A549 (cell line): ENCODE measurements around the gene BCL2L2. TPM values are rescaled to one million over a fixed set of nuclear protein-coding genes. Genes with fewer than 3 reads are reported as not detected.

Experiments
- ATAC-seq, 2 experiments: fragments of 200-7000 bp in 1 of 2; fragments of >200 bp in 1 of 2; cut with Nextera tagmentation in 1 of 2; cut with Tn5 transposase in 1 of 2; 3 replicates each; pipeline versions ENCODE4 v1.8.0 to v1.9.1; 2018 to 2020; ENCODE audit warnings: mild to moderate bottlenecking in 1 of 2, moderate library complexity in 1 of 2
- CTCF ChIA-PET: fragments of 300-600 bp; sonication (Branson Sonifier 250); formaldehyde crosslinking; extraction: SDS; loops from one replicate; lab custom pipeline; 2021; ENCODE audit warnings: antibody characterized with exemption, inconsistent platforms; lab: Yijun Ruan, JAX
- POLR2A ChIA-PET: fragments of 350-600 bp; formaldehyde crosslinking; extraction: SDS; loops from one replicate; lab custom pipeline; 2021; ENCODE audit warnings: antibody characterized with exemption, inconsistent platforms; lab: Yijun Ruan, JAX
- DNase-seq, 2 experiments: peaks; one replicate each; pipeline versions ENCODE4 v3.0.0 to v3.0.0-alpha.2; 2011 to 2016; ENCODE audit warnings: low read depth in 1 of 2, low spot score in 1 of 2
- FAIRE-seq: peaks from 2 replicates; lab custom pipeline; 2011; peaks lifted over from hg19 to GRCh38; lab: Jason Lieb, UNC
- H3K27ac ChIP-seq, 2 experiments: fragments of >200 bp; sonication (Bioruptor Twin); formaldehyde crosslinking; 3 replicates each; pipeline ENCODE4 v1.5.1; 2016 to 2017
- H3K4me1 ChIP-seq: fragments of >200 bp; sonication (Bioruptor Twin); formaldehyde crosslinking; 3 replicates; pipeline ENCODE4 v1.6.1; 2016
- H3K4me2 ChIP-seq: fragments of >200 bp; sonication (Bioruptor Twin); formaldehyde crosslinking; 3 replicates; pipeline ENCODE4 v1.6.1; 2016
- H3K4me3 ChIP-seq: fragments of >200 bp; sonication (Bioruptor Twin); formaldehyde crosslinking; 3 replicates; pipeline ENCODE4 v1.5.1; 2016
- H3K9me3 ChIP-seq: fragments of >200 bp; sonication (Bioruptor Twin); formaldehyde crosslinking; 3 replicates; pipeline ENCODE4 v1.6.1; 2016
- BCL3 ChIP-seq: fragments of >200 bp; sonication (Bioruptor Twin); formaldehyde crosslinking; IDR thresholded peaks from 3 replicates; pipeline ENCODE4 v1.6.1; 2016
- CBX8 ChIP-seq: fragments of 200-600 bp; sonication (generic); IDR thresholded peaks from 2 replicates; pipeline ENCODE4 v1.6.1; 2016
- CHD2 ChIP-seq: fragments of 150-350 bp; IDR thresholded peaks from 2 replicates; pipeline ENCODE4 v1.6.1; 2014; ENCODE audit warnings: low read length; ENCODE audit not compliant: partially characterized antibody
- CTCF ChIP-seq: fragments of >200 bp; sonication (Bioruptor Twin); formaldehyde crosslinking; IDR thresholded peaks from 3 replicates; pipeline ENCODE4 v1.5.1; 2016
- EHMT2 ChIP-seq: fragments of 200-600 bp; sonication (generic); IDR thresholded peaks from 2 replicates; pipeline ENCODE4 v1.6.1; 2016; ENCODE audit warnings: antibody characterized with exemption, low read depth, mild to moderate bottlenecking, moderate library complexity
- ESRRA ChIP-seq: fragments of 150-350 bp; IDR thresholded peaks from 2 replicates; pipeline ENCODE4 v1.6.1; 2014; ENCODE audit warnings: mild to moderate bottlenecking, low read length, borderline replicate concordance
- GATA3 ChIP-seq: IDR thresholded peaks from 2 replicates; pipeline ENCODE4 v1.6.1; 2012; ENCODE audit warnings: borderline replicate concordance
- MAFK ChIP-seq: fragments of 450-650 bp; IDR thresholded peaks from 2 replicates; pipeline ENCODE4 v1.6.1; 2014; ENCODE audit not compliant: partially characterized antibody
- NFE2L2 ChIP-seq: fragments of 150-350 bp; conservative IDR thresholded peaks from 2 replicates; pipeline ENCODE4 v1.6.1; 2014; ENCODE audit warnings: low read length
- NR3C1 ChIP-seq: fragments of >200 bp; sonication (Bioruptor Twin); formaldehyde crosslinking; IDR thresholded peaks from 3 replicates; pipeline ENCODE4 v1.6.1; 2017
- POLR2A ChIP-seq: IDR thresholded peaks from 2 replicates; pipeline ENCODE4 v1.6.1; 2012; ENCODE audit warnings: mild to moderate bottlenecking, low read length
- POLR2AphosphoS2 ChIP-seq: conservative IDR thresholded peaks from 2 replicates; pipeline ENCODE4 v1.6.1; 2012; ENCODE audit warnings: low read length, improper control_type of control experiment, inconsistent platforms
- RAD21 ChIP-seq, 2 experiments: fragments of >200 bp in 1 of 2; sonication (Bioruptor Twin) in 1 of 2; formaldehyde crosslinking in 1 of 2; IDR thresholded peaks in 1 of 2; conservative IDR thresholded peaks in 1 of 2; 2 replicates in 1 of 2; 3 replicates in 1 of 2; pipeline ENCODE4 v1.6.1; 2012 to 2018; ENCODE audit warnings: inconsistent platforms in 1 of 2
- RNF2 ChIP-seq: fragments of 200-600 bp; sonication (generic); IDR thresholded peaks from 2 replicates; pipeline ENCODE4 v1.6.1; 2016; ENCODE audit warnings: low read depth, mild to moderate bottlenecking, antibody characterized with exemption, moderate library complexity, borderline replicate concordance
- TP53 ChIP-seq: fragments of 250-450 bp; sonication (Bioruptor Pico); IDR thresholded peaks from 2 replicates; pipeline ENCODE4 v1.5.0; 2021; ENCODE audit warnings: mild to moderate bottlenecking, moderate library complexity
- ZC3H11A ChIP-seq: fragments of 450-650 bp; IDR thresholded peaks from 2 replicates; pipeline ENCODE4 v1.6.1; 2014; ENCODE audit warnings: antibody characterized with exemption, mild to moderate bottlenecking
- ZFP36 ChIP-seq: fragments of 450-650 bp; IDR thresholded peaks from 2 replicates; pipeline ENCODE4 v1.6.1; 2014; ENCODE audit warnings: borderline replicate concordance; ENCODE audit not compliant: partially characterized antibody
- WGBS: methylation state at CpG from one replicate; pipeline ENCODE4 v1.1.6; 2017; ENCODE audit errors: missing lambda C conversion rate; 5-methylcytosine and 5-hydroxymethylcytosine counted together
- polyA plus RNA-seq, 4 experiments: library from polyadenylated mRNA; depleted of rRNA in 3 of 4; stranded (reverse); fragments of >200 nt; fragmentation: RNase III in 1 of 4; extraction: RNeasy Plus Mini Kit Qiagen cat#74134 plus additional on column Dnase treatment in 1 of 4; gene quantifications; 2 replicates in 3 of 4; 3 replicates in 1 of 4; pipeline ENCODE4 v1.2.3, GENCODE V29; 2011 to 2017
- small RNA-seq, 6 experiments: library from RNA; depleted of rRNA; stranded (forward); fragments of <200 nt; gene quantifications; one replicate each; pipeline ENCODE3, GENCODE V24; 2012
- TF ChIP-seq, protein P1 (sequence below): IDR thresholded peaks from 2 replicates; pipeline ENCODE4 v1.6.1; 2012; ENCODE audit warnings: low read depth, borderline replicate concordance
- TF ChIP-seq, protein P2 (sequence below): fragments of 250-450 bp; sonication (Bioruptor Pico); IDR thresholded peaks from 2 replicates; pipeline ENCODE4 v1.5.0; 2021; ENCODE audit warnings: mild to moderate bottlenecking, moderate library complexity, borderline replicate concordance
- TF ChIP-seq, protein P3 (sequence below): fragments of >200 bp; sonication (Bioruptor Twin); formaldehyde crosslinking; IDR thresholded peaks from 2 replicates; pipeline ENCODE4 v1.6.1; 2016

Gene BCL2L2
- polyA plus RNA-seq, 2 of the 4 experiments (the other 2 are of a cell fraction), result 17.8 to 25.4 TPM

- POLR2A ChIA-PET, result no interaction called here
- DNase-seq, result peak; percentile 35 to 57
- WGBS, result 63% methylated on average over 1 of the region's 11 CpGs
- CTCF ChIA-PET, result interaction anchor here (0.6 to 9.6 kb wide), 10 partner anchors 10 to 126 kb away, joined by 3 to 80 read pairs (median 4); partner anchors contain the start of gene CMTM5
- Histone ChIP-seq H3K4me1 (no peaks in the 10 kb centered on the region), H3K9me3 (no peaks in the 10 kb centered on the region), H3K4me2 (no peak overlapping the region), H3K4me3 (no peak overlapping the region), H3K27ac (no peak overlapping the region)
- TF ChIP-seq CTCF, result peak; percentile 11; the same call in 1 of the 3 replicates
- no peak for TF ChIP-seq MAFK
- TF ChIP-seq POLR2AphosphoS2, result no peak
- TF ChIP-seq NR3C1, result no peak
- TF ChIP-seq ESRRA, result no peak
- TF ChIP-seq RAD21 (conservative IDR thresholded peaks at IDR 0.05 in 1 of 2, IDR thresholded peaks at IDR 0.05 in 1 of 2), result peak in 1 of 2 experiments; percentile 27; a peak in 1 of 5 replicates
- no peak for TF ChIP-seq TP53
- no peak for FAIRE-seq
- peak; percentile 39 to 82; a peak in 4 of 6 replicates for ATAC-seq
Observed at GRCh38 chr14:23360496-23360895, 53.9 kb downstream of the BCL2L2 start.

- FAIRE-seq, result no peak
- H3K9me3 ChIP-seq, result no peaks in the 10 kb centered on the region
- ATAC-seq, result 0 out of 6 replicates have a peak, but pooled peaks of 1 of the 2 experiments have one; percentile 28
- no peaks in the 10 kb centered on the region for H3K4me1 ChIP-seq
- no peak overlapping the region for H3K4me2 ChIP-seq
- no peak overlapping the region for H3K4me3 ChIP-seq
- no peak for DNase-seq
- ChIA-PET POLR2A (interaction anchor here (1.2 kb wide), 1 partner anchor 9 kb away, joined by 3 read pairs; the partner anchor contains the start of gene SLC22A17), CTCF (interaction anchor here (1.3 to 9.6 kb wide), 9 partner anchors 8 to 199 kb away, joined by 3 to 80 read pairs (median 5); partner anchors contain the start of genes CMTM5 and SLC22A17)
- no peak for TF ChIP-seq CBX8
- TF ChIP-seq, protein P1, sequence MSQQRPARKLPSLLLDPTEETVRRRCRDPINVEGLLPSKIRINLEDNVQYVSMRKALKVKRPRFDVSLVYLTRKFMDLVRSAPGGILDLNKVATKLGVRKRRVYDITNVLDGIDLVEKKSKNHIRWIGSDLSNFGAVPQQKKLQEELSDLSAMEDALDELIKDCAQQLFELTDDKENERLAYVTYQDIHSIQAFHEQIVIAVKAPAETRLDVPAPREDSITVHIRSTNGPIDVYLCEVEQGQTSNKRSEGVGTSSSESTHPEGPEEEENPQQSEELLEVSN, result no peak
- TF ChIP-seq, protein P2, sequence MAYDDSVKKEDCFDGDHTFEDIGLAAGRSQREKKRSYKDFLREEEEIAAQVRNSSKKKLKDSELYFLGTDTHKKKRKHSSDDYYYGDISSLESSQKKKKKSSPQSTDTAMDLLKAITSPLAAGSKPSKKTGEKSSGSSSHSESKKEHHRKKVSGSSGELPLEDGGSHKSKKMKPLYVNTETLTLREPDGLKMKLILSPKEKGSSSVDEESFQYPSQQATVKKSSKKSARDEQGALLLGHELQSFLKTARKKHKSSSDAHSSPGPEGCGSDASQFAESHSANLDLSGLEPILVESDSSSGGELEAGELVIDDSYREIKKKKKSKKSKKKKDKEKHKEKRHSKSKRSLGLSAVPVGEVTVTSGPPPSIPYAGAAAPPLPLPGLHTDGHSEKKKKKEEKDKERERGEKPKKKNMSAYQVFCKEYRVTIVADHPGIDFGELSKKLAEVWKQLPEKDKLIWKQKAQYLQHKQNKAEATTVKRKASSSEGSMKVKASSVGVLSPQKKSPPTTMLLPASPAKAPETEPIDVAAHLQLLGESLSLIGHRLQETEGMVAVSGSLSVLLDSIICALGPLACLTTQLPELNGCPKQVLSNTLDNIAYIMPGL, result no peak
- TF ChIP-seq ZC3H11A, result no peak
- no peak for TF ChIP-seq POLR2A
- no peak for TF ChIP-seq CHD2
- no peak for TF ChIP-seq NFE2L2
- TF ChIP-seq ZFP36, result no peak
- no peak for TF ChIP-seq MAFK
- no peak for TF ChIP-seq RNF2
- no peak for TF ChIP-seq BCL3
- no peak for TF ChIP-seq GATA3
- TF ChIP-seq, protein P3, sequence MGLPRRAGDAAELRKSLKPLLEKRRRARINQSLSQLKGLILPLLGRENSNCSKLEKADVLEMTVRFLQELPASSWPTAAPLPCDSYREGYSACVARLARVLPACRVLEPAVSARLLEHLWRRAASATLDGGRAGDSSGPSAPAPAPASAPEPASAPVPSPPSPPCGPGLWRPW, result no peak
- no peak for TF ChIP-seq POLR2AphosphoS2
- no peak for TF ChIP-seq RAD21 (conservative IDR thresholded peaks at IDR 0.05 in 1 of 2, IDR thresholded peaks at IDR 0.05 in 1 of 2)
- TF ChIP-seq EHMT2, result no peak
- H3K27ac ChIP-seq, result no peak overlapping the region
Observed at GRCh38 chr14:23361320-23361719, 54.7 kb downstream of the BCL2L2 start.

Small RNA genes lying within 50 kb of the gene (small RNA-seq; reads per million reads assigned to genes)
- gene RNU6-1046P, result 0 reads per million in 6 experiments

Other genes with a start within 250 kb of the BCL2L2 start
- 4.8 and 4.9 TPM in 2 replicates for gene CDH24, start 249.3 kb upstream of the BCL2L2 start, polyA plus RNA-seq (2011; rRNA removed)
- gene CDH24, start 249.3 kb upstream of the BCL2L2 start, polyA plus RNA-seq (2017; fragmentation: RNase III; extraction: RNeasy Plus Mini Kit Qiagen cat#74134 plus additional on column Dnase treatment), result 5.0 to 5.3 TPM (median 5.1 TPM) in 3 replicates
- 126 and 140 TPM in 2 replicates for gene ACIN1, start 211.7 kb upstream of the BCL2L2 start, polyA plus RNA-seq (2011; rRNA removed)
- 144 to 150 TPM (median 147 TPM) in 3 replicates for gene ACIN1, start 211.7 kb upstream of the BCL2L2 start, polyA plus RNA-seq (2017; fragmentation: RNase III; extraction: RNeasy Plus Mini Kit Qiagen cat#74134 plus additional on column Dnase treatment)
- 82.5 and 107 TPM in 2 replicates for gene C14orf119, start 211.3 kb upstream of the BCL2L2 start, polyA plus RNA-seq (2011; rRNA removed)
- 94.8 to 102 TPM (median 99.2 TPM) in 3 replicates for gene C14orf119, start 211.3 kb upstream of the BCL2L2 start, polyA plus RNA-seq (2017; fragmentation: RNase III; extraction: RNeasy Plus Mini Kit Qiagen cat#74134 plus additional on column Dnase treatment)
- 0.03 TPM in 1 of 2 replicates, not detected in the other for gene CIROP, start 201.8 kb upstream of the BCL2L2 start, polyA plus RNA-seq (2011; rRNA removed)
- gene CIROP, start 201.8 kb upstream of the BCL2L2 start, polyA plus RNA-seq (2017; fragmentation: RNase III; extraction: RNeasy Plus Mini Kit Qiagen cat#74134 plus additional on column Dnase treatment), result not detected in 3 replicates
- not detected in 2 replicates for gene CEBPE, start 187.6 kb upstream of the BCL2L2 start, polyA plus RNA-seq (2011; rRNA removed)
- gene CEBPE, start 187.6 kb upstream of the BCL2L2 start, polyA plus RNA-seq (2017; fragmentation: RNase III; extraction: RNeasy Plus Mini Kit Qiagen cat#74134 plus additional on column Dnase treatment), result 0.05 TPM in 1 of 3 replicates, not detected in the others
- gene SLC7A8, start 123.2 kb upstream of the BCL2L2 start, polyA plus RNA-seq (2011; rRNA removed), result 0.28 and 0.45 TPM in 2 replicates
- gene SLC7A8, start 123.2 kb upstream of the BCL2L2 start, polyA plus RNA-seq (2017; fragmentation: RNase III; extraction: RNeasy Plus Mini Kit Qiagen cat#74134 plus additional on column Dnase treatment), result 0.35 to 0.49 TPM (median 0.39 TPM) in 3 replicates
- gene RNF212B, start 68.9 kb upstream of the BCL2L2 start, polyA plus RNA-seq (2011; rRNA removed), result not detected in 2 replicates
- not detected in 3 replicates for gene RNF212B, start 68.9 kb upstream of the BCL2L2 start, polyA plus RNA-seq (2017; fragmentation: RNase III; extraction: RNeasy Plus Mini Kit Qiagen cat#74134 plus additional on column Dnase treatment)
- 9.2 and 11.7 TPM in 2 replicates for gene HOMEZ, start 20.7 kb upstream of the BCL2L2 start, polyA plus RNA-seq (2011; rRNA removed)
- gene HOMEZ, start 20.7 kb upstream of the BCL2L2 start, polyA plus RNA-seq (2017; fragmentation: RNase III; extraction: RNeasy Plus Mini Kit Qiagen cat#74134 plus additional on column Dnase treatment), result 7.7 to 8.8 TPM (median 8.4 TPM) in 3 replicates
- 11.1 and 12.4 TPM in 2 replicates for gene PPP1R3E, start 4.0 kb upstream of the BCL2L2 start, polyA plus RNA-seq (2011; rRNA removed)
- gene PPP1R3E, start 4.0 kb upstream of the BCL2L2 start, polyA plus RNA-seq (2017; fragmentation: RNase III; extraction: RNeasy Plus Mini Kit Qiagen cat#74134 plus additional on column Dnase treatment), result 5.3 to 7.5 TPM (median 6.8 TPM) in 3 replicates
- gene PABPN1, start 14.6 kb downstream of the BCL2L2 start, polyA plus RNA-seq (2011; rRNA removed), result 197 and 234 TPM in 2 replicates
- gene PABPN1, start 14.6 kb downstream of the BCL2L2 start, polyA plus RNA-seq (2017; fragmentation: RNase III; extraction: RNeasy Plus Mini Kit Qiagen cat#74134 plus additional on column Dnase treatment), result 148 to 158 TPM (median 157 TPM) in 3 replicates
- 3.5 and 4.6 TPM in 2 replicates for gene SLC22A17, start 46.1 kb downstream of the BCL2L2 start, polyA plus RNA-seq (2011; rRNA removed)
- 6.3 to 9.6 TPM (median 8.4 TPM) in 3 replicates for gene SLC22A17, start 46.1 kb downstream of the BCL2L2 start, polyA plus RNA-seq (2017; fragmentation: RNase III; extraction: RNeasy Plus Mini Kit Qiagen cat#74134 plus additional on column Dnase treatment)
- not detected in 2 replicates for gene EFS, start 58.3 kb downstream of the BCL2L2 start, polyA plus RNA-seq (2011; rRNA removed)
- gene EFS, start 58.3 kb downstream of the BCL2L2 start, polyA plus RNA-seq (2017; fragmentation: RNase III; extraction: RNeasy Plus Mini Kit Qiagen cat#74134 plus additional on column Dnase treatment), result not detected in 3 replicates
- gene IL25, start 66.0 kb downstream of the BCL2L2 start, polyA plus RNA-seq (2011; rRNA removed), result not detected in 2 replicates
- gene IL25, start 66.0 kb downstream of the BCL2L2 start, polyA plus RNA-seq (2017; fragmentation: RNase III; extraction: RNeasy Plus Mini Kit Qiagen cat#74134 plus additional on column Dnase treatment), result not detected in 3 replicates
- gene CMTM5, start 70.2 kb downstream of the BCL2L2 start, polyA plus RNA-seq (2011; rRNA removed), result not detected in 2 replicates
- not detected in 3 replicates for gene CMTM5, start 70.2 kb downstream of the BCL2L2 start, polyA plus RNA-seq (2017; fragmentation: RNase III; extraction: RNeasy Plus Mini Kit Qiagen cat#74134 plus additional on column Dnase treatment)
- gene MYH6, start 101.4 kb downstream of the BCL2L2 start, polyA plus RNA-seq (2011; rRNA removed), result not detected in 2 replicates
- not detected in 3 replicates for gene MYH6, start 101.4 kb downstream of the BCL2L2 start, polyA plus RNA-seq (2017; fragmentation: RNase III; extraction: RNeasy Plus Mini Kit Qiagen cat#74134 plus additional on column Dnase treatment)
- gene MYH7, start 128.8 kb downstream of the BCL2L2 start, polyA plus RNA-seq (2011; rRNA removed), result not detected in 2 replicates
- gene MYH7, start 128.8 kb downstream of the BCL2L2 start, polyA plus RNA-seq (2017; fragmentation: RNase III; extraction: RNeasy Plus Mini Kit Qiagen cat#74134 plus additional on column Dnase treatment), result not detected in 3 replicates
- 99.5 and 108 TPM in 2 replicates for gene NGDN, start 162.9 kb downstream of the BCL2L2 start, polyA plus RNA-seq (2011; rRNA removed)
- gene NGDN, start 162.9 kb downstream of the BCL2L2 start, polyA plus RNA-seq (2017; fragmentation: RNase III; extraction: RNeasy Plus Mini Kit Qiagen cat#74134 plus additional on column Dnase treatment), result 62.9 to 68.3 TPM (median 63.5 TPM) in 3 replicates
- 0.34 and 0.66 TPM in 2 replicates for gene ZFHX2, start 244.9 kb downstream of the BCL2L2 start, polyA plus RNA-seq (2011; rRNA removed)
- 0.88 to 1.3 TPM (median 1.1 TPM) in 3 replicates for gene ZFHX2, start 244.9 kb downstream of the BCL2L2 start, polyA plus RNA-seq (2017; fragmentation: RNase III; extraction: RNeasy Plus Mini Kit Qiagen cat#74134 plus additional on column Dnase treatment)
- 8.1 and 15.3 TPM in 2 replicates for gene THTPA, start 249.4 kb downstream of the BCL2L2 start, polyA plus RNA-seq (2011; rRNA removed)
- gene THTPA, start 249.4 kb downstream of the BCL2L2 start, polyA plus RNA-seq (2017; fragmentation: RNase III; extraction: RNeasy Plus Mini Kit Qiagen cat#74134 plus additional on column Dnase treatment), result 21.0 to 24.0 TPM (median 23.9 TPM) in 3 replicates